Activated naive CD4-positive, alpha-beta T cell (primary cell): ENCODE measurements around the gene GRIK2.

Experiments
- DNase-seq, 4 experiments: peaks; one replicate each; lab custom pipeline; 2025; lab: John Stamatoyannopoulos, UW

The GRIK2 gene

DNA sequence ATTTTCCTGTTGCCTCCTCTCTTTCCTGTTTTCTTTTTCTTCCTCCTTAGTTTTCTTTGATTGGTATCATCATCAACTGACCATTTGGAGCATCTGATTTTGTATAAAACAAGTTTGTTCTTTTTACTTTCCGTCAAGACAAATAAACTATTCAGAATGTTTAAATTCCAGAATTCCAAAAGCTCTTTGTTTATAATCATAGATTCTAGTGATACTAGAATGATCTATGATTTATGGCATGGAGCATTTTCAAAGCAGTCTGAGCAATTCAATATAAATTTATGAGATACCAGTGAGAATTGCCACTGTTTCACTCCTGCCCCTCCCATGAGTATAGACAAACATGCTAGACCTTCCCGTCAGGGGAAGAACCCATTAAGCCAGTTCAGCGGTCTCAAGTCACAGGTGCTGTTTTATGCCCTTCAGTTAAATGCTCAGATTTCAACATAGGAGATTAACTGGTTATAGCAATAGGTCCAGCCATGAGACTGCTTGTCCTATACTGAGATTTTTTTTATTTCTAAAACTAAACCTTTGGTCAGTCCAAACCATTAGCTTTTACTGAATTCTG is 60.7 kb downstream of the GRIK2 start:
- no peak for DNase-seq

DNA sequence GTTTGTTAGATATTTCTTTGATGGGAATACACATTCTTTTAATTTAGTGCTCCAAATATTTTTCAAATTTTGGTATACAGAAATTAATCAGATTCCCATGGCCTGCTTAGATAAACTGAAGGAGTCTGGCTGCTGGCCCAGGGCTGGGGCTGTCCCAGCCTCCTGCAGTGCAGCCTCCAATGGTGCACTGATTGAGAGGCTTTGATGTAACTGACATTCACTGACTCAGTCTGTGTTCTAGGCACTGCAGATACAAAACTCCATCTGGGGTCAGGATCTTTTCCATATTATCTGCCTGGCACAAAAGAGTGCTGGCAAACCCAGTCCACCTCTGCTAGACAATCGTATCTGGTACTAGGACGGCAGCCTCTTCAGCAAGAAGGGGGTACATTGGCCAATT is 64.8 kb downstream of the GRIK2 start:
- no peak for DNase-seq

DNA sequence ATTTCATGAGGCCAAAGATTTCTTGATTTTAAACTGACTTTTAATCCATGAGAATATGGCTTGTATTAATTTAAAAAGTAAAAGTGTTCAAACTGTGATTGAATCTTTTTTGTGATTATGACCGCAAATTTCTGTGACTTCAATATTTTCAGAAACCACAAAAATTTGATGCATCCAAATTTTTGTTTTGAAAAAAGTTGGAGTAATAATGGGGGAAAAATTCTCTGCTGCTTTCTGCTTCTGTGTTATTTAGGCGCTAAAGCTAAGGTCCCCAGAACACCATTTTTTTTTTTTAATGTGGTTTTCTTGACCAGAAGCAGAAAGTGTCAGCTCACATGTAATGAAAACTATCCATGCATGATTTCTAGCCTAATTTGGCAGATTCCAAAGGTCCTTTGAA is 65.3 kb downstream of the GRIK2 start:
- no peak for DNase-seq

DNA sequence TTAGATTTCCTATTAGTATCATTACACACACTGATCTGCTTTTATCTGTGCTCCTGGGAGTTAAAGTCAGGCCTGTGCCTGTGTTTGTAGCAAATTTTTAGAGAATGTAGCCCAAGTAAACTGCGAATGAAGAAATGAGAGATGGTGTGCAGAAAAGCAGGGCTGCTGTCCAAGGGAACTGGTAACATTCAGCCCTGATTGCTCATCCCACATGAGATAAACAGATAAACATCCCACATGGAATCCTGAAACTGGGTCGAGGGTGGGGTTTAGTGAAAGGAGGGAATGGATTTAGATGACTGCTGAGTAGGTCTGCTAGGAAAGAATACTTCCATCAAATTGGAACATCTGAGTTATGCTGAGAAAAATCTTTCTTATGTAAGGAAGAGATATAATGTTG is 69.1 kb downstream of the GRIK2 start:
- DNase-seq, result no peak

DNA sequence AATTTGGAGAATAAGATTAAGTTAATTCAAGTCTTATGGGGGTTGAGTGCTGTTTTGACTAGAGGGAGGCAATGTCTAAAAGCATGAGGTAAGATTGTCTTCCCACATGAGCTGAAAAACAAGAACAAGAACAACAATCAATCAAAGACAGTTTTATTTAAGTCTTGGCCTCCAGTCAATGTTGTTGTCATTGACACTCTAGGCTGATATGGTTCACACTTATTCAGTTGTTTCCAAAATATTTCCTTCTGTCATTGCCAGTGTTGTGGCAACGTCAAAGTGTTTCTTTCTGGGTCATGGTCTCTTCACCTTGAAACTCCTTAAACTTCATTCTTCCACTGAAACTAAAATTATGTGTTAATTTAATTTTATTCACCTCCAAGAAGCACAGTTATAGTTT is 72.4 kb downstream of the GRIK2 start:
- DNase-seq, result no peak

DNA sequence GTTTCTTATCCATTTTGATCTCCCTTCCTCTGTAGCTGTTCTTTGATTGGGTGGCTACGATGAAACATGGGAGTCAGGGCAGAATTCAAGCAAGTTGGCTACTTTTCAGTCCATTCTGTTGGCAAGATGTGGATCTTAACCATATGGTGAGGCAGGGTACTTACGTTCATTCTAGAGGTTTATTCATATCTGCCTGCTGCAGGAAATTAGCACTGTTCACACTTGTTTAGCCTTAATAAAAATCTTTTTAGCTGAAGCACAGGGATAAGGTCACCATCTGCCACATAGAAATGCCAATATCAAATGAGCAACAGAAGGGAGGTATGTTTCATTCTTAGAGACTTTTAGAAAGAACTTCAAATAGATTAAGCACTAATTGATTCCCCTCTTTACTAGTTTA is 83.9 kb downstream of the GRIK2 start:
- DNase-seq, result no peak

DNA sequence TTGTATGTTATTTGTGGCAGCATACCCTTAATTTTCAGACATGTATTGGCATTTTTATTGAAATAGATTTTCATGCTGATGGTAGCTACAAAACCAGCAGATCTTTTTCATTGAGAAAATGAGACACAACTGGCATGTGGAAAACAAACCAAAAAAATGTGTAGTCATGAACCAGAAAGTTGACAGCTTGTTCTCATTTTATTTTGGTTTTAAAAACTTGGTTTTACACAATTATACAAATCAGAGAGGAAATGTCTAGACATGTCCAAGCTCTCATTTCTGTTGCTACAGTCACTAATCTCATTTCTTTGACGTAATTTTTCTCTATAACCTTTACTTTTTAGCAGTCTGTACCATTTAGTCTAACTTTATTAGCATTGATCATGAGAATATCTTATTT is 85.4 kb downstream of the GRIK2 start:
- no peak for DNase-seq

DNA sequence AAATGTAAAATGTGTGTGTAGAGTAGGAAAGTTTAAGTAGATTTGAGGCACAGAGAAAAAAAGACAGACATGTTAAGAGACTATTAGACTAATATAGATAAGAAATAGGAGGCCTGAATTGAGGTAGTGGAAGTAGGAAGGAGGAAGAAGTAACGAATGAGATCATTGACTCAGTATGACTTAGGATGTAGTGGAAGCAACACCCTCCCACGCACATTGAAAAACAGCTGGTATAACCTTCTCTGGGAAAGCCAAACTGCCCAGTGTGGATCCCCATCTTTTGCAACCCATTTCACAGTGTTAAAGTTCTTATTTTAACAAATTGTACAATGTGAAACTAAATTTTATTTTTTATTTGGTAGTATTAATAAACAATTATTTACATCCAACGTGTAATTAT is 89.1 kb downstream of the GRIK2 start:
- DNase-seq, result no peak

DNA sequence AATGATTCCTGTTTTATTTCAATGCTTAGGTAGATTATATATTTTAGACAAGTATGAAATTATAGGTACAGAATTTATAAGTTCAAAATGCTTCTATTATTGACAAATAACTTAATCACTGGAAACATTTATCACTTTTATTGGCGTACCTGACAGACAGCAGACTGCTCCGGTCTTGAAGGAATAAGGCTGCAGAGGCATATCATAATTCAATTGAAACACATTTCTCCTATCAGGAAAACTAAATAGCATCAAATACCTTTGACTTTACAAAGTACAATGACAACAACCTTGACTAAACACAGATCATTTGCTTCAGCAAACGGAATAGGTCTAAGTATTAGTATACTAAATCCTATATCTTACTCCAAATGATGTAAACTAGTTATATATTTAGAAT is 91.3 kb downstream of the GRIK2 start:
- DNase-seq, result no peak

DNA sequence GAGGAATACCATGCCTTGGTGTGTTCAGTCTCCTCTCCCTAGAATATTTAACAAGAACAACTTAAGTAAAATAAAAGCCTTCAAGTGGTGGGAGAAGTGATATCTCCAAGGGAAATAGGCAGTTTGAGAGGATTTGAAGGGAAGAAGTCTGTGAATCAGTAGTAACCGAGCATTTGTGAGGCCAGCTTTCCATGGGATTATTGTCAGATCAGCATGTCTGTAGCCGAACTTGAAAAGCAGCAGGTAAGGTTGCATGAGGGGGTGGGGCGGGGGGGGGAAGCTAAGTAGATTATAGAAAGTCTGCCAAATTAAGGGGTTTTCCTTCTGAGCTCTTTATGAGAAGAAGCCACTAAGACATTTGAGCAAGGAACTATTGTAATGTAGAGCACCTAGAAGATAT is 92.6 kb downstream of the GRIK2 start:
- no peak for DNase-seq

DNA sequence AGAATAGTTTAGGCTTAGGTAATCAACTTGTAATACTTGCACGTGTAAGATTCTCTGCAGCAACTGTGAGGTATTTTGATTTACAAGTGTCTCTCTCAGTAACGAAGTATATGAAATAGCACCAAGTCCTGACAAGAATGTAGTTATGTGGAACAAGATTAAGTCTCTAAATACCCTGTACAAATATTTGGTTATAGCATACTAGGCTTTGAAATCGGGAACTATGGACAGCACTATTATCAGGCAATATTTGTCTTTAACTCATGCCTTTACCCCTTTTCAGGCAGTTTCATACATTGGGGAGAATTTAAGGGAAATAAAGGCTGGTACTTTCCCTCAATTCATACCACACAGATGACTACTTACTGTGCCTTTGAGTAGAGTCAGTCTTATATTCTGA is 93.2 kb downstream of the GRIK2 start:
- no peak for DNase-seq

DNA sequence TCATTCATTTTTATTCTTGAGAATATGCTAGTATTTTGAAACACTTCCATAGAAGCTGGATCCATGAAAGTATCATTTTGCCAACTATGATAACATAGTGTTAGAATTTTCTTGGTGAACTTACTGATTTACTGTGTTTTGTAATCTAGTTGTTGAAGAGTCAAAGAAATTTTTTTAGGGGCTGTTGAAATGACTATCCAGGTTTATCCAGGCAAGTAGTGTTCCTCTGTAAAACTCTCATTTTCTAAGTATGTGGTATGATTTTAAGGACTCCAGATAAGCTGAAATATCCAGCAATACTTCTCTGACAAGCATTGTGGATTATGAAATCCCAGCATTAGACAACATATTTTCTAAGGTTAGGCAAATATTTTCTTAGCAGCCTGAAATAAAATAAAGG is 95.9 kb downstream of the GRIK2 start:
- no peak for DNase-seq

DNA sequence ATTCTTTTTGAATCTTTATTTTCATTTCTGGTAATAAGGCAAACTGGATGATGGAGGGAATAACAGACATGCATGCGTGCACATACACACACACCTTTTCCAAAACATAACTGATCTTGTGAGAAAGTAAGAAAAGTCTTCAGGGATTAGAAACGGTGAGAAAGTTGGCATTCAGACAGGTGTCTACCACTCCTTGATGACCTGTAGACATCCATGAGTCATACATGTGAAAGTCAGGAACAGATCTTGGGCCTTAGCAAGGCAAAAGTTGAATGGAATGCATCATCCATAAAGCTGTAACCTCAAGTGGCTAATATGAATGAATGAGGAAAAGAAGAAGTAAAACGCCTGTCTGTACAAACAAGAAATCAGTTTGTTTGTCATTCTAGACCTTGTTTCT is 97.3 kb downstream of the GRIK2 start:
- DNase-seq, result no peak

DNA sequence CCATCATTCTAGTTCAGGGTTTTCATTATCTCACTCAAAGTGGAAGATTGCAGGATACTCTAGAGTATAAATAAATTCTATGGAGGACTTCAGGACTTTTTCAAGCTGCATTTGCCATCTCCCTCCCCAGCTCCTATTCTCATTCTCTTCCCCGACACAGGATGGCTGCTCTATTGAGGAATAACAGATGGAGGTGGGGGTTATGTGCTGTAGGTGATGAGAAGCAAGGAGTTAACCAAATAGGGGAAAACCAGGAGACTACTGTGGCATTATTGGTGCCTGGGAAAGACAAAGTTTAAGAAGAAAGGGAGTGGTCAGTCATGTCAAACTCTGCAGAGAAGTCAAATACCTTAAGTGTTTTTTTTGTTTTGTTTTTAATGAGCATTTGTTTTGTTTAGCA is 109.3 kb downstream of the GRIK2 start:
- DNase-seq, result no peak

DNA sequence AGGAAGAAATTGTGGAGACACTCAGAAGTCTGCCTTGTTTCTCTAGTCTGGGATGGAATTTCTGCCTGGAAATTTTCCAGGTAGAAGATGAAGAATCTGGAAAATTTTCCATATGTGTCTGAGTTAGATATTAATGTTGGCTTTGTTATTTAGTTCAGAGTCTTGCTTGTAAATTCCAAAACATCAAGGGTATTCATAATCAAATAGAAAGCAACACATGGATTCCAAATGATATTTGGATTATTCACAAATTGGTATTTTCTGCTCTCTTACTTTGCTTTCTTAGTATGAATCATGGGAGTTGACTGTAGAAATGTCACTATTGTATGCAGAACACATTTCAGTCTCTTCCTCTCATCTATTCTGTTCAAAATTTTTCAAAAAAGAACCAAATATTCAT is 116.0 kb downstream of the GRIK2 start:
- no peak for DNase-seq

DNA sequence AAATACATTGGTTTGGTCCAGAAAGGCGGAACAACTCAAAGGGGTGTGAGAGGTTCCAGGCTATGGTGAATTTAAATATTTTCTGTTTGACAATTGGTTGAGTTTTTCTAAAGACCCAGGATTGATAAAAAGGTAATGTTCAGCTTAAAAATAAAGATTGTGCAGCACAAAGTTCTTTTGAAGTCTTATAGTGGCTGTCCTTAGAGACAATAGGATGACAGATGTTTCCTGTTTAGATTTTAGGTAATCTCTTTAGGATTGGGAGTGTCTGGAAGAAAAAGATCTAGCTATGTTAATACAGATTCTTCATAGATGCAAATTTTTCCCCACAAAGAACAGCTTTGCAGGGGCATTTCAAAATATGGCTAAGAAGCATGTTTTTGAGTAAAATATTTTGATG is 119.7 kb downstream of the GRIK2 start:
- DNase-seq, result no peak

DNA sequence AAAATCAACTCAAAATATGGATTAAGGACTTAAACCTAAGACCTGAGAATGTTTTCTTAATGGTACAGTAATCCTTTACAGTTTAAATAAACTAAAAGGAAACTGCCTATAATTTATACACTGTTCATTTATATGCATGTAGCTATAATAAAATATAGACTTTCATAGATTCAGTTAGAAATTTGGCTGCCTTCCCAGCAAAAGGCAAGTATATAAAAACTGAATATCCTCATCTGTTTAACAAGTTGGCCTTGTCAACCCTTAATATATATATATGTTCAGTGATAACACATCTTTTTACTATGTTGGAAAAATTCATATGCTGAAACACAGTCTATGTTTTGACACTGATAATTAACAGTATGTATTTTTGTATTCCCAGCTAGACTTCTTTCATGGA is 123.1 kb downstream of the GRIK2 start:
- no peak for DNase-seq

DNA sequence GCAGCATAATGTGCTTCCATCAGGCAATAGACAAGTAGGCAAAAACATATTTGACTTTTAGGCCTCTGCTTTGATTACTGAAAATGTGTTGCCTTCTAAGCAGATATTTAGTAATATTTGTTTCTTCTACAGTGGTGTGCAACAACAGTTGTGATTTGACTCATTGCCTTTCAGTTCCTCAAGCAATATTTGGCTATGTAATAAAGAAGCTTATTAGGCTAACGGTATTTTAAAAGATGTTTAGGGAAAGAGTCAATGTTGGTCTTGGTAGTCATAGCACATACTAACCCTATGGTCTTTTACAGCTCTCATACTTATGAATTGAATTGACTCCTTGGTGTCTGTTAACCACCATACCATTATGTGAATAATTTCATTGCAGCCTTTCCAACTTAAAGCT is 124.1 kb downstream of the GRIK2 start:
- no peak for DNase-seq

DNA sequence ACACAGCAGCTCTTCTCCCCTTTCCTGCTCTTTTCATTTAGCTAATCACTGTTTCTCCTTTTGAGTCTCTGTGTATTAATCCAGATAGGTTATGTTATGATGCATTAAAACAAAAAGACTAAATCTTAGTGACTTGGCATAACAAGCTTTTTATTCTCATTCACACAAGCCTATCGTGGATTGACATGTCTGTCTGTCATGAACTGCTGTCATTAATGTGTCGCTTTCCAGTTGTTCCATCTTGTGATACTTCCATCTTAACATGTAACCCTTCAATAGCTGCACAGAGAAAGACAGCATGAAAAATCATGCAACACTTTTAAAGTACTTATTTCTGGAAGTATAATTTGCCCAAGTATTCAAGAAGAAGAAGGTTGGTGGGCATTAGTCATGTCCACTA is 128.7 kb downstream of the GRIK2 start:
- DNase-seq, result no peak

DNA sequence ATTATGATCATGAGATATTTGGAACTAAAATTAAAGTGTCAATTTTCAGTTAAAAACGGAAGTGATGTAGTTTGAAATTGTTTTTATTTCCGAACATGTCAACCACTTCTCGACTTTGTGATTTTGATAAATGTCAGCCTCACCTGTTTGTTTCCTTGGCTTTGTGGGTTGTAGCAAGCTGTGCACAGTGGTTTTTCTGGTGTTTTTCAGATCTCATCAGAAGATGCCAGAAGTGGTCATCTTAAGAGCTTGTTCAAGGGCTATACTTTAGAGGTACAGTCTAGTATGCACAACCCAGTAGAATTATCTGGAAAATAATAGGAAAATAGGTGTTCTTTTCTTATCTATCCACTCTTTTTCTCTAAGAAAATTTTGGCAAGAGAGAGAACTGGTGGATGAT is 134.0 kb downstream of the GRIK2 start:
- DNase-seq, result no peak

DNA sequence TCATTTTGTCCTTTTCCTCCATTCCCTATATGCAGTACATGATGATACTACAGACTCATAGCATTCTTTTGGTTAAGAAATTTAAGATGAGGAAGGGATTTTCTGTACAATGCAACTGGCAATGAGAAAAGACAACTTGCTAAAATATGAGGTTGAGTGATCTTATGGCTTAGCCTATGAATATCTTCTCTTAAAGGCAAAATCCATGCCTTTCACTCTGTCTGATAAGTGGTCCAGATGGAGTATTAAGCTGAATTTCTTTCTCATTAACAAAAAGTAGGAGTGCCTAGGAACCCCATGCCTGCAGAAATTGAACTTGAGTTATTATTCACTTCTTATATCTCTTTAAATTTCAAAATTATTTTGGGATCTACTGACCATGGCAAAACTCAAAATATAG is 135.3 kb downstream of the GRIK2 start:
- no peak for DNase-seq

DNA sequence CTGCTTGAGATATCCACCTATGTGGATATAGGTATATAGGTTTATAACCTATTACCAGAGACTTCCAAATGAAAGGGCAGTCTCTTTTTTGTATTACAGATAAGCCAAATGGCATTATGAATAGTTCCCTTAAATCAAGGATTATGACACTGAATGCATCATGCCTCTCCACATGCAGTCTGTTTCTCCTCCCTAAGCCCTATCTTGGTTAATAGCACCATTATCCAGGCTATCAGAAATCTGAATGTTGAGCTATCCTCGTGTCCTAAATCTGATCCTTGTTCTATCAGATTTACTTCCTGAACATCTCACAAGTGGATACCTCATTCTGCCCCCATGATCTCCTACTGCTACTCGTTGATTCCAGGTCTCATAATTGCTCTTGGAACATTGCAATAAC is 138.0 kb downstream of the GRIK2 start:
- DNase-seq, result no peak

DNA sequence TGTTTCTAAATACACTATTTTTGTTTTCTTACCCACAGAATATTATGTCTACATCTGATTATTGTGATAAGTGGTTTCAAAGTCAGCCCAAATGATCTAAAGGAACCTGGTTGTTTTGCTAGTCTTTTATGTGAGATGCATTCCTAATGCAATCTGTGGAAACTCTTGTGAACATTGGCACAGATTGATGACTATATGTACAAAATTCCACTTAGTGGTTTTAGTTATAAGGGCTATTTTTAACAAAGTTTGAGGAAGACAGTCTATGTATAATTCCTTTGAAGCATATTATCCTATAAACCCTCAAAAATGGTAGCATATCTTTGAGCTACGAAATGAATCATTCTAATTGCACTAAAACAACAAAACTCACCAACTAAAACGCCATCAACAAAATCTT is 140.9 kb downstream of the GRIK2 start:
- DNase-seq, result no peak

DNA sequence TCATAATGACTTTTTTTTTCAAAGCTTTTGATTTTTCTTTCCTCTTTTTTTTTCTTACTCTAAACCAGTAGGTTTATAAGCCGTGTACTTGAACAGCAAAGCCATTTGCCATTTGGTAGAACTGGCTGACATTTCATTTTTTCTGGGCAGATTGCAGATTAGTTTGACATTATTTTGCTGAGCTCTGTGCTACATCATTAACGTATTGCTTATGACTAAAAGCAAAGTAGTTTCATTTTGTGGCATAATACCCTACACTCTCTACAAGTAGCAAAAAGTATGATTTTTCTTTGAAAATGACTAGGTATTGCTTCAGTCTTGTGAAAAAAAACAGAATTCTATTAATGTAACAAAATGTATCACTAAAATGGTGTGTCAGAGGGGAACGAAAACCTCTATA is 141.3 kb downstream of the GRIK2 start:
- DNase-seq, result no peak

DNA sequence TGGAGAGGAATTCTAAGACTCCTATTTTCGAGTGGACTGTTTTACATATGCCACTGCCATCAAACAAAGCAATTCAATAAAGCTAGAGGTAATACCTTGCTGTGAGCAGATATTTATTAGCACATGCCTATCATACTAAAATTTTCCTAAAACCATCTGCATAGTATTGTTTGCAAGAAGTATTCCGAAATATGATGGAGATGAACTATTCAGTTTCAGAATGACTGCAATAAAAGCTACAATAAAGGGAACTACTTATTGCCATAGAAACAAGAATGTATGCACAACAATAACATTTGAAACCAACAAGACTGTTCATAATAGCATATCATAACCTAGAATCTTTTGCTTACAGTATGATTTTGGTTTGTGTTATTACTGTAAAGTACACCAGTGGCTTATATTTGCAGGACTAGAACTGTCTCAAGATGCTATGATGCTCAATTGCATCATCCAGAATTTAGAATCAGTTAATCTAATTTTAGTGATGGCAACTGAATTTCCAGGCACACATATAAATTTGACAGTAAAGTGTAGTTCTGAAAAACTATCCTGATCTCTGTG is 144.3 kb downstream of the GRIK2 start:
- no peak for DNase-seq
